Tibial nerve (tissue), 3 donors: ENCODE results near the gene THBS4.

Source experiments
- POLR2A ChIP-seq, 2 donors: fragments of 450-650 bp; IDR thresholded peaks; one replicate each; pipeline ENCODE4 v1.6.1; 2017; ENCODE audit warnings: antibody characterized with exemption in 2 of 2, mild to moderate bottlenecking in 2 of 2, moderate library complexity in 2 of 2
- TF ChIP-seq, protein P1 (sequence below), 5 experiments: fragments of 200-600 bp in 3 of 5; fragments of 450-650 bp in 2 of 5; sonication (generic) in 3 of 5; IDR thresholded peaks; one replicate each; pipeline ENCODE4 v1.5.1; 2016 to 2019; ENCODE audit warnings: antibody characterized with exemption in 5 of 5, mild to moderate bottlenecking in 3 of 5, moderate library complexity in 2 of 5

DNA sequence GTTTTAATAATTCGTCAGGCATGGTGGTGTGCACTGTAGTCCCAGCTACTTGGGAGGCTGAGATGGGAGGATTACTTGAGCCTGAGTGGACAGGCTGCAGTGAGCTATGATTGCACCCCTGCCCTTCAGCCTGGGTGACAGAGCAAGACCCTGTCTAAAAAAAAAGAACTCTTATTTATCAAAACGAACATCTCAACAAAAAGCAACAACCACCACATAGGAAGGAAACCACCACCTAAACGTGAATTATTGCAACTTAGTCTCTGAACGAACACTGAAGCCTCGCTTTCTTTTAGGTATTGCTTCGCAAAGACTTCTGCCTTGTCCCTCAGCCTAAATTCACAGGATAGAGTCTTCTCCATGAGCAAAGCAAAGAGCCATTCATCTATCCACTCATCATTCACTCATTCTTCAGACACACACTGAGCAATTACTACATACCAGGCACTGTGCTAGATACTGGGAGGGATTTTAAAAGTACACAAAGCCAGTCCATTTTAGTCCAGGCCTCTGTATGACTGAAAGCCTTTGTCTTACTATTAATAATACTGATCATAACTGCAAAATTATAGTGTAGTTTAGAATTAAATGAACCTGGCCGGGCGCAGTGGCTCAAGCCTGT is 57.4 kb downstream of the THBS4 start:
- TF ChIP-seq POLR2A (IDR thresholded peaks at IDR 0.05) = no peak
- TF ChIP-seq, protein P1, sequence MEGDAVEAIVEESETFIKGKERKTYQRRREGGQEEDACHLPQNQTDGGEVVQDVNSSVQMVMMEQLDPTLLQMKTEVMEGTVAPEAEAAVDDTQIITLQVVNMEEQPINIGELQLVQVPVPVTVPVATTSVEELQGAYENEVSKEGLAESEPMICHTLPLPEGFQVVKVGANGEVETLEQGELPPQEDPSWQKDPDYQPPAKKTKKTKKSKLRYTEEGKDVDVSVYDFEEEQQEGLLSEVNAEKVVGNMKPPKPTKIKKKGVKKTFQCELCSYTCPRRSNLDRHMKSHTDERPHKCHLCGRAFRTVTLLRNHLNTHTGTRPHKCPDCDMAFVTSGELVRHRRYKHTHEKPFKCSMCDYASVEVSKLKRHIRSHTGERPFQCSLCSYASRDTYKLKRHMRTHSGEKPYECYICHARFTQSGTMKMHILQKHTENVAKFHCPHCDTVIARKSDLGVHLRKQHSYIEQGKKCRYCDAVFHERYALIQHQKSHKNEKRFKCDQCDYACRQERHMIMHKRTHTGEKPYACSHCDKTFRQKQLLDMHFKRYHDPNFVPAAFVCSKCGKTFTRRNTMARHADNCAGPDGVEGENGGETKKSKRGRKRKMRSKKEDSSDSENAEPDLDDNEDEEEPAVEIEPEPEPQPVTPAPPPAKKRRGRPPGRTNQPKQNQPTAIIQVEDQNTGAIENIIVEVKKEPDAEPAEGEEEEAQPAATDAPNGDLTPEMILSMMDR (IDR thresholded peaks at IDR 0.05) = no peak
